Stimulated activated CD8-positive, alpha-beta memory T cell treated with anti-CD3 and anti-CD28 coated beads, Interleukin-4, amount 100 ng/mL, for 48 hours (primary cell): ENCODE data around the gene ORM1.

Experiments
- DNase-seq: peaks from one replicate; pipeline ENCODE4 v3.0.0-alpha.2; 2020

ORM1 gene

GRCh38 chr9:114288193-114289091 is 34.5 kb upstream of the ORM1 start:
- DNase-seq: peak; percentile 8

GRCh38 chr9:114289106-114289505 is 33.8 kb upstream of the ORM1 start:
- DNase-seq: peak; percentile 13

- peak; percentile 20 for DNase-seq
Observed at GRCh38 chr9:114289571-114290481, 33.1 kb upstream of the ORM1 start.

DNA sequence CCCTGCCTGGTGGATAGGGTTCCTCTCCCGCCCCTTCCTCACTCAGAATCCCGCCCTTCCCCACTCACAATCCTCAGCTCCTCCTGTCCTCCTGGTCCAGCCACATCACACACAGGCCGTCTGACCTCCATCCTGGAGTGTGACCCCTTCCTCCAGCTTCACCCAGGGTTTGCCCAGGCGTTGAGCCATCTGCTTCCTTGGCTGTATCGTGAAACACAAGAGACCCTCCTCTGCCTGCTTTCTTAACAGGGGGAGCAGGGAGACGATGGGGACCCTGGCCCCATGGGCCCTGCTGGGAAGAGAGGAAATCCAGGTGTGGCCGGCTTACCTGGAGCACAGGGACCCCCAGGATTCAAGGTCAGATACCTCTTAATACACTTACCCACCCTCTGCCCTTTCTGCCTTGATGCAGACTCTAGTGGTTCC is 32.3 kb upstream of the ORM1 start:
- DNase-seq: peak; percentile 22

- peak; percentile 88 for DNase-seq
Observed at GRCh38 chr9:114291064-114291474, 31.8 kb upstream of the ORM1 start.

- peak; percentile 16 for DNase-seq
Observed at GRCh38 chr9:114291886-114292590, 30.9 kb upstream of the ORM1 start.

- no peak for DNase-seq
Observed at GRCh38 chr9:114294664-114295063, 28.2 kb upstream of the ORM1 start.

DNA sequence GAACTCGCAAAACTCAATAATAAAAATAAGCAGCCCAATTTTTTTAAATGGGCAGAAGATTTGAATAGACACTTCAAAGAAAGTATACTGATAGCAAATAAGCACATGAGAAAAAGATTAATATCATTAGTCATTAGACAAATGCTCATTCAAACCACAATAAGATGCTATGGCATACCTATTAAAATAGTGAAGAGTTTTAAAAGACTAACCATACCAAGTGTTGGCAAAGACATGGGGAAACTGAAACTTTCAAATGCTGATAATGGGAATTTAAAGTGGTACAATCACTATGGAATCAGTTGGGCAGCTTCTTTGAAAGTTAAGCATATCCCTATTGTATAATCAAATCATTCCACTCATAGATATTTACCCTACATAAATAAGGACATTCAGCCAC is 26.6 kb upstream of the ORM1 start:
- DNase-seq: no peak

- peak; percentile 8 for DNase-seq
Observed at GRCh38 chr9:114299286-114300152, 23.4 kb upstream of the ORM1 start.

GRCh38 chr9:114300153-114300845 is 22.6 kb upstream of the ORM1 start:
- DNase-seq: peak; percentile 16

GRCh38 chr9:114300846-114301797 is 21.8 kb upstream of the ORM1 start:
- peak; percentile 7 for DNase-seq

DNA sequence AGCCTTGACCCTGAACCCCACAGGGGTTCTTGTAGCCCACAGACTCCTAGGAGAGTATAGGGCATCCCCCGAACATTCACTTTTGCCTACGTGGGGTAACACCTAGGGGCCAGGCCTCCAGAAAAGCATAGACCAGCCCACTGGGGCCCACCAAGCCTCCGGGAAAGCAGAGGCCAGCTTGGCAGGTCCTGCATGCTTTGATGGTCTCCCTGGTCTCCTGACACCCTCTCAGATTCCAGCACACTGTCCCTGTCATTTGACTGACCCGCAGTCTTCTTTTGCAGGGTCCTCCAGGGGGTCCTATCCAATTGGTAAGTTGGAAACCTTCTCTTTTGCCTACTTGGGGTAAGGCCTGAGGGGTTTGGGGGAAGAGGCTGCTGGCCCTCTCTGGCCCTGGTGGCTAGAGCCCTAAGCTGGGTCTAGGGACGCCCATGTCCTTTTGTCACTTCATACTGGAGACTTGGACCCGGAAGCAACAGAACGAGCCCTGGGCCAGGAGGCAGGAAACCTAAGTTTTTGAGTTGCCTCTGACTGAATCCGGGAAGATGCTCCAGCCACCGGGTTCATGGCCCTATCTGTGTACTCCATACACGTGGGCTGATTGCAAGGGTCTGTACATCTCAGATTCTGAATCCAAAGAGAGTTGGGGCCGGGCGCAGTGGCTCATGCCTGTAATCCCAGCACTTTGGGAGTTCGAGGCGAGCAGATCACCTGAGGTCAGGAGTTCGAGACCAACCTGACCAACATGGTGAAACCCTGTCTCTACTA is 20.9 kb upstream of the ORM1 start:
- DNase-seq: peak; percentile 10

DNA sequence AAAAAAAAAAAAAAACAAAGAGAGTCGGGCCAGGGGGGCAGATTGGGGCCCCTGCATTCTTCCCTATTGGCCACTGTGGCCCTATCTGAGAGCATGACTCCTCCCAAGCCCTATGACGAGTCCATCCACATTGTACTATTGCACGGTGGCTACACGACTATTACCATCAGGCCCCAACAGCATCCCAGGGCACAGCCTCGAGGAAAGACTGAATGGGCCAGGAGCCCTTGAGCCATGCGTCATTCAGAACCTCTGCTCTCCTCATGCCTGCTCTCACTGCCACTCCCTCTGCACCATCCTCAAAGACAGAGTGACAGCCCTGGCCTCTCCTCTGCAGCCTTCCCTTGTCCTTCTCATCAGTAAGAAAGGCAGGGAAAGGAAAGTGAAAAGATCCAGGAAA is 20.2 kb upstream of the ORM1 start:
- no peak for DNase-seq

DNA sequence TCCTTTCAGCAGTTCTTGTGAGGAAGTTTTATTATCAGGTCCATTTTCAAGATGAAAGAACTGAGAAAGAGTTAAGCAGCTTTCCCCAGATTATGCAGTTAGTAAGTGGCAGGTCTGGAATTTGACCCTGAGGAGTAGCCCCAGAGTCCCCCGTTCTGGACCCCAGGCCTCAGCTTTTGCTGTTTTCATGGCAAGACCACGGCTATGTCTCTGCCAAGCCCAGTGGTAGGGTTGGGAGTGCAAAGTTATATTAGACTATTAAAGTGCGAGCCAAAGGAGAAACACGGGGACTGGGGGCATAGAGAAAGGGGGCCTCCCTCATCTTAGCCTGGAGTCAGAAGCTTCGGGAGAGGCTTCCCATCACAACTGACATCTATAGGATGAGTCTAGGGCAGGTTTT is 19.3 kb upstream of the ORM1 start:
- peak; percentile 14 for DNase-seq

GRCh38 chr9:114303977-114304376 is 18.9 kb upstream of the ORM1 start:
- DNase-seq: peak; percentile 17

DNA sequence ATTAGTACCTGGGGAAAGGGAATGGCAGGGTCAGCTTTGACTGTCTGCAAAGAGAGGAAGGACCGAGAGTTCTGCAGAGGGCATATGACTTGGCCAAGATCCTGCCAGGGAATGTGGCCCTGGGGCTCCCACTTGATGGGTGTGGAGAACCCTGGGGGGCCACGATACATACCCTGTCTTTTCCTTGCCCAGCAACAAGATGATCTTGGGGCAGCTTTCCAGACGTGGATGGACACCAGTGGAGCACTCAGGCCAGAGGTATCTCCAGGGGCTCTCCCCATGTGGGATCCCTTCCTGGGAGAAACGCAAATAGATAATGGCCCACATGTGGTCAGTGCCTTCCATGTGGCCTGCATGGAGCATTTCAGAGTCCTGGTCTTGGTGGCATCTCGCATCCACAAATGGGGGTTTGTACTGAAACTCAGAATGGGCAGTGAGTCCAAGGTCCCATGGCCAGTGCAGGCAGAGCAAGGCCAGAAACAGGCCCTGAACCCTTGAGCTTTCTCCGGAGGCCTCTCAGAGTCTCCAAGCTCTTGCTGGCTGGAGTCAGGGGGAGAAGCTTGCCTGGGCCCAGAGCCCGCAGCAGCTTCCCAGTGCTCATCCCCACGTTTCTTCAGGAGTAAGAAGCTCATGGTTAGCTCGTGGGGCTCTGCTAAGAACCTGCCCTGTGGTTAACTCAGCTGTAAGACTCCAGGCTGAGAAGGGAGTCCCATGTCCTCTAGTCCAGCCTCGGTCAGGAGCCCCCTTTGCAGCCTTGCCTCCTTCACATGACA is 18.3 kb upstream of the ORM1 start:
- peak; percentile 16 for DNase-seq

GRCh38 chr9:114307899-114308267 is 15.0 kb upstream of the ORM1 start:
- no peak for DNase-seq

- DNase-seq: peak; percentile 18
Observed at GRCh38 chr9:114308361-114308950, 14.4 kb upstream of the ORM1 start.
